ENCODE results near the gene HHAT. TPM values are rescaled to one million over a fixed set of nuclear protein-coding genes. Genes with fewer than 3 reads are reported as not detected.

HHAT gene
- total RNA-seq, 1 experiment from 2014 or later: 10.0 TPM

DNA sequence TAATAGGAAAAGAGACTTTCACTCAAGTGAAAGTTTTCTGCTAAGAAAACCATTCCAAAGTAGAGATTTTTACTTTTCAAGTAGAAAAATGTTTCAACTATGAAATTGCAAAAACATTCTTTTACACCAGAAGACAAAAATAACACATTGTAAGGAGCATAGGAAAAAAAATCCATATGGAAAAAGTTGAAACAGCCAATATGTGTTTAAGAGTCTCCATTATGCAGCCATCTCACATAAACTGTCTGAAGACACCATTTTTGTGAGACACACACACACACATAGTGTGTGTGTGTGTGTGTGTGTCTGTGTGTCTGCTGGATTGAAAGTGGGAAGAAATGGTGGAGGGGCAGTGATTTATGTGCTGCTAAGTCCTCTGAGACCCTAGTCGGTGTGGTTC, 162.1 kb downstream of the HHAT start:
- Histone ChIP-seq H3K36me3 (no peaks in the 10 kb centered on the region), H3K27ac (no peak overlapping the region), H3K9me3 (replicated peaks) (no peaks in the 10 kb centered on the region), H3K27me3 (replicated peaks) (no peaks in the 10 kb centered on the region), H3K4me3 (no peak overlapping the region), H3K4me1 (replicated peaks) (no peaks in the 10 kb centered on the region)
- no peak for DNase-seq (ENCODE audit: low read depth in 1 of 2, low spot score in 2 of 2)

DNA sequence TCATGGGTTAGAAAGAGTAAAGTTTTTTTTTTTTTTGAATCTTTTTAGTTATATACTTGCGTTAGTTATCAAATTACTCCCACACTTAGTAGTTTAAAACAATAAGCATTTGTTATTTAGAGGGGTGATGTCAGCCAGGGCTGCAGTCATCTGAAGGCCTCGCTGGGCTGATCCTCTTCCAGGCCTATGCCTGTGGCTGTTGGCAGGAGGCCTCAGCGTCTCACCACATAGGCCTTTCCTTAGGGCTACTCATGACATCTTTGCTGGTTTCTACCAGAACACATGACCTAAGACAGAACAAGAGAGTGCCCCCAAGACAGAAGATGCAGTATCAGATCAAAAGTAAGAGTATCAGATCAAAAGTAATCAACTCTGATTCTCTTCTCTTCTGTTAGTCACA, 167.4 kb downstream of the HHAT start:
- H3K36me3 ChIP-seq: no peaks in the 10 kb centered on the region
- H3K4me1 ChIP-seq (replicated peaks): no peaks in the 10 kb centered on the region
- no peak overlapping the region for H3K27ac ChIP-seq
- H3K4me3 ChIP-seq: no peak overlapping the region
- H3K27me3 ChIP-seq (replicated peaks): no peaks in the 10 kb centered on the region
- H3K9me3 ChIP-seq (replicated peaks): no peaks in the 10 kb centered on the region
- no peak for DNase-seq (ENCODE audit: low read depth in 1 of 2, low spot score in 2 of 2)

DNA sequence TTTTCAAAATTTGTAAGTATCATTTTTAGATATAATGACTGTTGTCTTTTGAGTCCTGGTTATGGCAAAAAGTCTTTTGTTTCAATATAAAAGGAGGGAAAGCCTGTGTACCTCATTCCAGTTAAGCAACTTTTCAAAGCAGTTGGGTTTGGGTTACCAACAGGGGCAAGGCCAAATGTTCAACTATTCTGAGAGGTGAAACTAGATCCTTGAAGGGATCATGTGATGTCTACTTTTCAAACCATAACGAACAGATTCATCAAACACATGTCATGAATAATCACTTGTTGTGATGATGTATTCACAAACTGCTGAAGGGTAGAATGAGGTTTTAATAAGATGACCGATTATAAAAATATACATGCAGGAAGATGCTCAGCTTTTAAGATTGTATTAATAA, 171.3 kb downstream of the HHAT start:
- H3K4me1 ChIP-seq (replicated peaks): no peaks in the 10 kb centered on the region
- no peaks in the 10 kb centered on the region for H3K9me3 ChIP-seq (replicated peaks)
- H3K4me3 ChIP-seq: no peak overlapping the region
- H3K27ac ChIP-seq: no peak overlapping the region
- DNase-seq (ENCODE audit: low read depth in 1 of 2, low spot score in 2 of 2): no peak
- no peaks in the 10 kb centered on the region for H3K36me3 ChIP-seq
- H3K27me3 ChIP-seq (replicated peaks): no peaks in the 10 kb centered on the region

DNA sequence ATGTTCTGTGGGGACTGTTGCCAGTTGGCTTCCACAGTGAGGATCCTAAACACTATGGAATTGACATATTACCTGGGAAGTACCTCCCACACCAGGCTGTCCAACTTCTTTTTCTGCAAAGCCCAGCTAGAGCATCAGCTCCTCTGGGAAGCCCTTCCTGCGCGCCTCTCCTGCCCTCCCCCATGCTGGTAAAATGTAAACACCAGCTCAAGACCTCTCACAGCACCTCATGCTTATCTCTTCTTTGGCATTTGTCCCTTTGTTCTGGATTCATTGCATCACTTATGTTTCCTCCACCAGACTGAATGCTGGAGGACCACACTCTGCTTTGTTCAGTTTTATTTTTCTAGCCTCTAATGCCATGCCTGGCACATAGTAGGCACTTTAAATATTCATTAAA, 172.1 kb downstream of the HHAT start:
- Histone ChIP-seq H3K4me3 (no peak overlapping the region), H3K27ac (no peak overlapping the region), H3K4me1 (replicated peaks) (no peaks in the 10 kb centered on the region), H3K36me3 (no peaks in the 10 kb centered on the region), H3K9me3 (replicated peaks) (no peaks in the 10 kb centered on the region), H3K27me3 (replicated peaks) (no peaks in the 10 kb centered on the region)
- DNase-seq (ENCODE audit: low read depth in 1 of 2, low spot score in 2 of 2): no peak

DNA sequence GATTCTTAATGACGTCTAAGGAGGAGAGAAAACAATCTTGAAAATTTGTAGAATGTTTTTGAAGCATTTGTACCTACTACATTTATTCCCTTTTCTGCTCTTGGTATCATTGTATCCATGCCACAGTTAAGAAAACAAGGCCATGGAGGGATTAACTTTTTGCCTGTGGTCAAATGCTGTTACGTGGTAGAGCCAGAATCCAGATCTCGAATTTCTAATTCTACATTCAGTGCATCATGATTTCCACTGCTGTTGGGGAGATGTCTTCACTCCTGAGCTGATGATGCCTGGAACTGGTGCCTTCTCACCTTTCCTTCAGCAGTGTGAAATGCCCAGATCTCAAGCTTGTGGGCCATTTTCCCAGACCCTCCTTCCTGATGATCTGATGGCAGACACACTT, 175.6 kb downstream of the HHAT start:
- H3K27ac ChIP-seq: no peak overlapping the region
- H3K4me1 ChIP-seq (replicated peaks): no peaks in the 10 kb centered on the region
- no peaks in the 10 kb centered on the region for H3K27me3 ChIP-seq (replicated peaks)
- no peaks in the 10 kb centered on the region for H3K9me3 ChIP-seq (replicated peaks)
- H3K4me3 ChIP-seq: no peak overlapping the region
- no peaks in the 10 kb centered on the region for H3K36me3 ChIP-seq
- DNase-seq (ENCODE audit: low read depth in 1 of 2, low spot score in 2 of 2): no peak

DNA sequence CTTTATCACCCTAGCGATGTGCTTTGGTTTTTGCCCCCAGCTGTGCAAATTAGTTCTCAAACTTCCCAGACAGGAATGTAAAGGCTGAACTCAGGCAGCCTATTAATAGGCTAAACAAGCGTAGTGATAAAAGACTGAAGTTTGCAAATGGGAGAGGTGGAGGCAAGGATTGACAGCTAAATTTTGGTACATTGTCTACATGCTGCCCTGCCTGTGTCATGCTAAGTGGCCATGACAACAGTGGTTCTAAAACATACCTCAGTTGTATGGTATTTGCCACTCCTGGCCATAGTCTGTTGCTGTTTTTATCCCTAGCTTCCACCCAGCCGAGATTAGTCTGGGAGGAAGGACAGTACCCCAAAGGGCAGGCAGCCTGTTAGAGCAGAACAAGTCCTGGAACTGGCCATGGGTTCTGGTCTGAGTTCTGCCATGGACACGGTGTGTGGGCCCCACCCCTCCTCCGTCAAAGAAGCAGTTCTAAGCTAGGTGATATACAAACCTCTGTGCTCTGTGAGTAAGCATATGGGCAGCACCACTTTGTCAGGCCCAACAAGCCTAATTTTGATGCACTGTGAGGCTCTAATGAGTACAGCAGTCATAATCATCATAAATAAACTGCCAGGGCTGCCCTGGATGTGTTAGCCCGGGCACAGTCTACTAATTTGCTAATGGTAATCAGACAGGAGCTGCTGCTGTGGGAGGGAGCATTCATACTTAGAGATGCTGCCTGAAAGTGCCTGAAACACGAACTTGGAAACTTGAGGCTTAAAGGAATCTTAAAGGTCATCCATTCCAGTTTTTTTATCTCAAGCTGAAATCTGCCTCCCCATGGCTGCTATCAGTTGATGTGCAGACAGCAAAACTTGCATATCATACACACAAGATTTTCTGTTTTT, 177.1 kb downstream of the HHAT start:
- H3K4me3 ChIP-seq: no peak overlapping the region
- no peaks in the 10 kb centered on the region for H3K9me3 ChIP-seq (replicated peaks)
- DNase-seq (ENCODE audit: low read depth in 1 of 2, low spot score in 2 of 2): no peak
- H3K36me3 ChIP-seq: no peaks in the 10 kb centered on the region
- H3K27ac ChIP-seq: no peak overlapping the region
- H3K4me1 ChIP-seq (replicated peaks): no peaks in the 10 kb centered on the region
- no peaks in the 10 kb centered on the region for H3K27me3 ChIP-seq (replicated peaks)

DNA sequence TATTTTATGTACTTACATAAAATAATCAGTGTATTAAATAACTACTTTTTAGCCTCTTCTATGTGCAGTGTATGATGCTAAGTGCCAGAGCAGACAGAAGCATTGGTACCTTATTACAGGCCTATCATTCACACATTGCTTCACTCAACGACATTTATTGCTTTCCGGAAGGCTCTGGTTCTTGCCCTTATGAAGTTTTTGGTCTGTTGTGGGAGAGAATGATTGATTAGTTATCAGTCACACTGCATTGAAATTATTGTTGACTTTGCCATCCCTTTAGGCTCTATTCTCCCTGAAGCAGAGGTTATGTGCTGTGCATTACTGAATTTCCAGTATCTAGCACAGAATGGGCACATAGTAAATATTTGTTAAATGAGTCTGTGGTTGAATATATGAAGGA, 178.0 kb downstream of the HHAT start:
- no peak for DNase-seq (ENCODE audit: low read depth in 1 of 2, low spot score in 2 of 2)

DNA sequence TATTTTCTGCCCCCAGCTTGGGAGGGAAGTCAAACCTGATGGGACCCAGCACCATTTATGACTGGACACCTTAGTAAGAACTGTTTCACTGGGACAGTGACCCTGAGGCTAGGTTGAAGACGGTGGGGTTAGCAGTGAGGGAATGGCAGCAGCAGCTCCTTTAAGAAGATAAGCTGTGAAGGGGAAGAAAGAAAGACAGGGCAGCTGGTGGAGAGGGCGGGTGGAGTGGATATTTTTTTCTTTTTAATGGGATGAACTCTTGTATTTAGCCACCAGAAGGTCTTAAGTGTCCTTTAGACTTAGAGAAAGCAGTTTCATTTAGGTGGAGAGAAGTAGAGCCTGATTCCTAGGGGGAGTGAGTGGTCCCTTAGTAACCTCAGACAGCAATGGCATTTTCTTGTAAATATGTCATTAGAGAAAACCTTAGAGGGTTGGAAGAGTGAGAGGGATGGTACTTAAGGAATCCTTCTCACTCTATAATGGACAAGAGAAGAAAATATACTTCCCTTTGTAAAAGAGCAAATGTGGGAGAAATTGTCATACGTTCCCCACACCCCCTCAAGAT, 187.5 kb downstream of the HHAT start:
- Histone ChIP-seq H3K27ac (no peak overlapping the region), H3K4me1 (replicated peaks) (no peaks in the 10 kb centered on the region), H3K36me3 (no peaks in the 10 kb centered on the region)

More for the DNA sequence above, 178.0 kb downstream of the HHAT start:
- Histone ChIP-seq H3K36me3 (no peaks in the 10 kb centered on the region), H3K27ac (no peak overlapping the region), H3K27me3 (replicated peaks) (no peaks in the 10 kb centered on the region), H3K4me3 (no peak overlapping the region), H3K4me1 (replicated peaks) (no peaks in the 10 kb centered on the region), H3K9me3 (replicated peaks) (no peaks in the 10 kb centered on the region)

DNA sequence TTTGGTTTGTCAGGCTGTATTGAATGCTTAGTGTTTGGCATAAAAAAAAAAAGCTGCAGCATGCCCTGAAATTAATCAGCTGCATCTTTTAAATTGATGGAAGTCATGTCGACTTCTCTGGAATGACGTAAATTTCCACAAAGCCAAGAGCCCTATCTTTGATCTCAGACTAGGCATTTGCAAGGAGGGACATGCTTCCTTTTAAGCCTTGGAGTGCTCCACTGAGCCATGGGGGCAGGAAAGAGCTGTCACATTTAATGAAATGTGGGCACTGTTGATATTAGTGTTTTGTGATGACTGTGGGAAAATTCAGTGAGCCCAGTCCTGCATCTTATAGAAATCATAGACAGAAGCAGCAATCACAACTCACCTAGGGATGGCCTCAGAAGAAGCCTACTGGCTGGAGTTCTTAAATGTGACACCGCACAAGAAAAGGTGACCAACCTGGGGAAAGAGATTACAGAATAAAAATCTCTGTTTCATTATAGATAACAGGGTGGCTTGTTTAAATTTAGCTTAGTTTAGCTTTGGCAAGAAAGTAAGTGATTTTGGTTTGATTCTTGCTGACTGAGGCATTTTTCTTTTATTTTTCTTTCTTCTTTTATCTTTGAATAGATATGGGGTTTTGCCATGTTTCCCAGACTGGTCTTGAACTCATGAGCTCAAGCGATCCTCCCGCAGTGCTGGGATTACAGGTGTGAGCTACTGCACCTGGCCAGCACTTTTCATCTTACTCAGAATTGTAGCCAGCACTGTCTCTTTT, 188.2 kb downstream of the HHAT start:
- H3K4me3 ChIP-seq: no peak overlapping the region
- DNase-seq (ENCODE audit: low read depth in 1 of 2, low spot score in 2 of 2): no peak
- no peak overlapping the region for H3K27ac ChIP-seq
- H3K36me3 ChIP-seq: no peaks in the 10 kb centered on the region
- no peaks in the 10 kb centered on the region for H3K27me3 ChIP-seq (replicated peaks)
- no peaks in the 10 kb centered on the region for H3K9me3 ChIP-seq (replicated peaks)
- H3K4me1 ChIP-seq (replicated peaks): no peaks in the 10 kb centered on the region

More for the DNA sequence above, 187.5 kb downstream of the HHAT start:
- H3K27me3 ChIP-seq (replicated peaks): no peaks in the 10 kb centered on the region
- DNase-seq (ENCODE audit: low read depth in 1 of 2, low spot score in 2 of 2): no peak
- H3K4me3 ChIP-seq: no peak overlapping the region
- H3K9me3 ChIP-seq (replicated peaks): no peaks in the 10 kb centered on the region

DNA sequence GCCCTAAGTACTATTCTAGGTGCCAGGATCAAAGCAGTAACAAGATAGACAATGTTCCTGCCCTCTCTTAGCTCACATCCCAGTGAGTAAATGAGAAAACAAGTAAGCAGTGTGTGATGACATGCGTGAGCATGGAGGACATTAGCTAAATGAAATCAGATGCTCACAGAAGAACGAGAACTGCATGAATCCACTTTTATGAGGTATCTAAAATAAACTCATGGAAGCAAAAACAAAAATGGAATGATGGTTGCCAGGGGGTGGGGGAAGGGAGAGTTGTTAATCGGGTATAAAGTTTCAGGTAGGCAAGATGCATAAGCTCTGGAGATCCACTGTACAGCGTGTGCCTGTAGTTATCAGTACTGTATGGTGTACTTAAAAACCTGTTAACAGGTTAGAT, 195.1 kb downstream of the HHAT start:
- no peaks in the 10 kb centered on the region for H3K36me3 ChIP-seq

DNA sequence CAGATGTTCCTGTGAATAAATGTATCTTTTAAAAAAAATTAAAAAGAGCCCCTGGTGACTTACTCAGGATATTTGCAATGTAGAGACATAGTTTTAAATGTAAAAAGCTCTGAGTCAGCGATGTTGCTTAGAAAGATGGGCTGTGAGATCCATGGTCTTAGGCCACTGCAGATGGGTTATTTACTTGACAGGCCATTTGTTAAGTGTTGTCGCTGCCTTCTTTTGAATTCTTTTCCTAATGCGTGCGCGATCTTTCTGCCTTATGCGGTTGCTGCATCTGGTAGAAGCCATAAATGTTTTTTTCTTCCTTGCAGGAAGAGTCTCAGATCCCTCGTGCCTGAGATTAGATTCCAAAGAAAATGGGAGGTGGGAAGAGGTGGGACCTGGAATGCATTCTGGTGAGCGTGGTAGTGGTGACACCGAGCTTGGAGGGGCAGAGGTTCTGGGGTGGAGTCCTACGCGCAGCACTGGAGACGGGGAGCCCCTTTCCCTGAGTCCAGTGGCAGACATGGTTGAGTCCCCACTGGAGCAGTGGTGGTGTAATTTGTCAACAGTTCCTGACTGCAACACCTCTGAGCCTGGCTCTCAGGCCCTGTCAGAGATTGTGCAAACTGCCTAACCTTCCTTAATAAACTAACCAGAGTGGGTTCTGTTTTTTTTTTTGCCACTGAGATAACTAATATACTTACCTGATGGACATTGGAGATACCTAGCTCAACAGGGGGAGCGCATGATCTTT, 197.2 kb downstream of the HHAT start:
- no peaks in the 10 kb centered on the region for H3K4me1 ChIP-seq (replicated peaks)
- H3K36me3 ChIP-seq: no peaks in the 10 kb centered on the region
- no peaks in the 10 kb centered on the region for H3K9me3 ChIP-seq (replicated peaks)
- no peak overlapping the region for H3K4me3 ChIP-seq
- H3K27me3 ChIP-seq (replicated peaks): no peaks in the 10 kb centered on the region
- no peak for DNase-seq (ENCODE audit: low read depth in 1 of 2, low spot score in 2 of 2)
- H3K27ac ChIP-seq: no peak overlapping the region

More for the DNA sequence above, 195.1 kb downstream of the HHAT start:
- Histone ChIP-seq H3K27me3 (replicated peaks) (no peaks in the 10 kb centered on the region), H3K9me3 (replicated peaks) (no peaks in the 10 kb centered on the region), H3K27ac (no peak overlapping the region), H3K4me3 (no peak overlapping the region), H3K4me1 (replicated peaks) (no peaks in the 10 kb centered on the region)
- no peak for DNase-seq (ENCODE audit: low read depth in 1 of 2, low spot score in 2 of 2)

DNA sequence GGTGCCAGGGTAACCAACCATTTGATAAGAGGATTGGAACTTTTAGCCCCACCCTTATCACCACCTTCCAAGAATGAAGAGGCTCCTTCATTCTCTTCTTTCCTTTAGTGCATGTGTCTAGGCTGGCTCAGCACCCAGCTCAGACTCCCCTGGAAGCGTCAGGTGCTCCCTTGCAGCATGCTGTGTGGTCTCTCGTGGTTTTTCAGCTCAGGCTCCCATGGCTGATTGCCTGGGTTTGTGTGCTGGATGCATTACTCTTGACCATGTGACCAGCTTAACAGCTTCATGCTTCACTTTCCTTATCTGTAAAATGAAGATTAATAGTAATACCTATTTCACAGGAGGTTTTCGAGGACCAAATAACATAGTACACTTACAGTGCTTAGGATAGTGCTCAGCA, 198.4 kb downstream of the HHAT start:
- no peaks in the 10 kb centered on the region for H3K4me1 ChIP-seq (replicated peaks)
- H3K27ac ChIP-seq: no peak overlapping the region
- no peaks in the 10 kb centered on the region for H3K9me3 ChIP-seq (replicated peaks)
- H3K4me3 ChIP-seq: no peak overlapping the region
- H3K27me3 ChIP-seq (replicated peaks): no peaks in the 10 kb centered on the region
- no peaks in the 10 kb centered on the region for H3K36me3 ChIP-seq
- DNase-seq (ENCODE audit: low read depth in 1 of 2, low spot score in 2 of 2): no peak

DNA sequence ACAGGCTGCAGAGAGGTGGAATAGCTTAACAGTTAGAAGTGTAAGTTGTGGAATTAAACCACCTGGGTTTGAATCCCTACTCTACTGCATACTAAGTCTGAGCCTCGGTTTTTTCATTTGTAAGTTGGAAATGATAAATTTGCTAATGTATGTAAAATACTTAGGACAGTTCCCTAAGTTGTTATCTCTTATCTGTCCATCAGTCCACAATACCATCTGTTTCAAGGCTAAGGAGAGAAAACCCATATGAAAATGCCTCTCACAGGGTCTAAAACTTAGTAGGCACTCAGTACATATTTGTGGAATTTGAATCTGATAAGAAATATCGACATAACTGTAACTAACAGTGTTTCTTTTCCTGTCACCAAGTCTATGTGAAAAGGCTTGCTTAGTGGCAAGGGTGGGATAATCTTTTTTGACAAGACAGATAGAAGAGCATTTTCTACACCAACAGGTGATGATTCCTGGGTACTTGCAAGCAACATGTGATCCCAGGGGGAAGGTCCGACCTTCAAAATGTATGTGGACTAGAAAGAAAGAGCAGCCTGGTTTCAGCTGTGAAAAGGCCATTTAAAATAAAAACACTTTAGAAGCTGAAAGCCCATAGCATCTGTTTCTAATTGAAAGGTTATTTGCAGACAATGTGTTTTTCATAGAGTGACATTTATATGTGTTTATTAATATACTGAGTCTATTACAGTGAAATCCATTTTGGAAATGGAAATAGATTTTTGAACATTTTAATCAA, 202.9 kb downstream of the HHAT start:
- Histone ChIP-seq H3K27ac (no peak overlapping the region), H3K4me3 (no peak overlapping the region), H3K27me3 (replicated peaks) (no peaks in the 10 kb centered on the region), H3K9me3 (replicated peaks) (no peaks in the 10 kb centered on the region), H3K36me3 (no peaks in the 10 kb centered on the region), H3K4me1 (replicated peaks) (no peaks in the 10 kb centered on the region)
- DNase-seq (ENCODE audit: low read depth in 1 of 2, low spot score in 2 of 2): no peak

Measured in SJSA1 (cell line).